Left ventricle myocardium superior (tissue), 1 donor: ENCODE results near the gene CSRNP3. TPM values are rescaled to one million over a fixed set of nuclear protein-coding genes. Genes with fewer than 3 reads are reported as not detected.

Experiments
- ATAC-seq: fragments of 200-7000 bp; cut with Tn5 transposase; one replicate; pipeline ENCODE4 v1.9.1; 2020; ENCODE audit warnings: mild to moderate bottlenecking, moderate library complexity
- DNase-seq: peaks from one replicate; pipeline ENCODE4 v3.0.0-alpha.2; 2020
- intact Hi-C: fragments of 100-400 bp; cut with micrococcal nuclease; formaldehyde crosslinking; loops from one replicate; pipeline ENCODE4 v1.11.0; 2022
- long read RNA-seq: library from polyadenylated mRNA; unstranded; transcript quantifications from one replicate; pipeline ENCODE4 v2.0.0, GENCODE V29; 2021
- total RNA-seq: library from RNA; stranded (reverse); fragmentation: NEBNext Ultra II Directional; extraction: Animal tissue kit (Norgen Biotek cat#: 25700); gene quantifications from one replicate; pipeline ENCODE4 v1.2.1, GENCODE V29; 2021
- donor health status: DM: no; HTN: yes; CAD: no; lungs with severe emphysema.

Gene CSRNP3
- total RNA-seq: 4.2 TPM
- long read RNA-seq, partial matches to known transcripts: 0 of 4 reads
- long read RNA-seq, other reads (novel, unspliced or antisense): 2 of 4 reads

- DNase-seq (peak; percentile 38), ATAC-seq (peak; percentile 100)
- intact Hi-C loops: no loop called here
Observed at GRCh38 chr2:165469417-165469816, at the start of gene CSRNP3. Gene CSRNP3, plus strand, starts transcription at chr2:165469698. Its CDS starts 125,368 bp downstream, at chr2:165595066.

GRCh38 chr2:165420231-165420630, 49.3 kb upstream of the CSRNP3 start:
- ATAC-seq (no peak), DNase-seq (no peak)
- intact Hi-C loops: no loop called here

- ATAC-seq (no peak), DNase-seq (no peak)
- intact Hi-C loops: no loop called here
Observed at GRCh38 chr2:165423081-165423480, 46.4 kb upstream of the CSRNP3 start.

GRCh38 chr2:165425556-165425955, 43.9 kb upstream of the CSRNP3 start:
- intact Hi-C loops: no loop called here
- ATAC-seq (no peak), DNase-seq (no peak)

GRCh38 chr2:165427686-165428085, 41.8 kb upstream of the CSRNP3 start:
- intact Hi-C loops: no loop called here
- ATAC-seq: no peak

GRCh38 chr2:165428926-165429325, 40.6 kb upstream of the CSRNP3 start:
- DNase-seq: no peak
- intact Hi-C loops: no loop called here
- no peak for ATAC-seq

More at GRCh38 chr2:165427686-165428085, 41.8 kb upstream of the CSRNP3 start:
- DNase-seq: no peak

GRCh38 chr2:165431014-165431413, 38.5 kb upstream of the CSRNP3 start:
- ATAC-seq (no peak), DNase-seq (no peak)
- intact Hi-C loops: no loop called here

GRCh38 chr2:165432234-165432966, 37.1 kb upstream of the CSRNP3 start:
- no peak for DNase-seq
- intact Hi-C loops: no loop called here
- ATAC-seq: no peak

- DNase-seq (no peak), ATAC-seq (no peak)
- intact Hi-C loops: no loop called here
Observed at GRCh38 chr2:165434865-165435496, 34.5 kb upstream of the CSRNP3 start.

GRCh38 chr2:165435611-165436010, 33.9 kb upstream of the CSRNP3 start:
- intact Hi-C loops: no loop called here
- DNase-seq: no peak
- ATAC-seq: no peak

GRCh38 chr2:165436559-165436958, 32.9 kb upstream of the CSRNP3 start:
- no peak for DNase-seq
- no peak for ATAC-seq
- intact Hi-C loops: no loop called here

- DNase-seq: no peak
- ATAC-seq: no peak
- intact Hi-C loops: no loop called here
Observed at GRCh38 chr2:165440367-165440766, 29.1 kb upstream of the CSRNP3 start.

GRCh38 chr2:165443511-165443910, 26.0 kb upstream of the CSRNP3 start:
- ATAC-seq (no peak), DNase-seq (no peak)
- intact Hi-C loops: no loop called here

GRCh38 chr2:165448406-165448805, 21.1 kb upstream of the CSRNP3 start:
- DNase-seq (no peak), ATAC-seq (no peak)
- intact Hi-C loops: no loop called here

GRCh38 chr2:165450156-165450555, 19.3 kb upstream of the CSRNP3 start:
- intact Hi-C loops: no loop called here
- no peak for DNase-seq
- no peak for ATAC-seq

GRCh38 chr2:165452327-165452726, 17.2 kb upstream of the CSRNP3 start:
- intact Hi-C loops: no loop called here
- ATAC-seq: no peak
- no peak for DNase-seq

- peak; percentile 25 for DNase-seq
- intact Hi-C loops: no loop called here
- ATAC-seq: peak; percentile 63
Observed at GRCh38 chr2:165453561-165454094, 15.9 kb upstream of the CSRNP3 start.

- DNase-seq (no peak), ATAC-seq (no peak)
- intact Hi-C loops: no loop called here
Observed at GRCh38 chr2:165454905-165455304, 14.6 kb upstream of the CSRNP3 start.

GRCh38 chr2:165456027-165456426, 13.5 kb upstream of the CSRNP3 start:
- DNase-seq: no peak
- intact Hi-C loops: no loop called here
- ATAC-seq: peak; percentile 90

GRCh38 chr2:165462443-165462842, 7.1 kb upstream of the CSRNP3 start:
- ATAC-seq (no peak), DNase-seq (no peak)
- intact Hi-C loops: no loop called here

GRCh38 chr2:165466386-165466785, 3.1 kb upstream of the CSRNP3 start:
- ATAC-seq: no peak
- intact Hi-C loops: no loop called here
- no peak for DNase-seq
